Kidney capillary endothelial cell (primary cell): ENCODE measurements around the gene DOCK2.

ENCODE experiments used
- DNase-seq: peaks from one replicate; pipeline ENCODE4 v3.0.0-alpha.2; 2018; ENCODE audit warnings: low spot score

The DOCK2 gene

GRCh38 chr5:169905017-169905416 lies 267.9 kb downstream of the DOCK2 start:
- no peak for DNase-seq

DNA sequence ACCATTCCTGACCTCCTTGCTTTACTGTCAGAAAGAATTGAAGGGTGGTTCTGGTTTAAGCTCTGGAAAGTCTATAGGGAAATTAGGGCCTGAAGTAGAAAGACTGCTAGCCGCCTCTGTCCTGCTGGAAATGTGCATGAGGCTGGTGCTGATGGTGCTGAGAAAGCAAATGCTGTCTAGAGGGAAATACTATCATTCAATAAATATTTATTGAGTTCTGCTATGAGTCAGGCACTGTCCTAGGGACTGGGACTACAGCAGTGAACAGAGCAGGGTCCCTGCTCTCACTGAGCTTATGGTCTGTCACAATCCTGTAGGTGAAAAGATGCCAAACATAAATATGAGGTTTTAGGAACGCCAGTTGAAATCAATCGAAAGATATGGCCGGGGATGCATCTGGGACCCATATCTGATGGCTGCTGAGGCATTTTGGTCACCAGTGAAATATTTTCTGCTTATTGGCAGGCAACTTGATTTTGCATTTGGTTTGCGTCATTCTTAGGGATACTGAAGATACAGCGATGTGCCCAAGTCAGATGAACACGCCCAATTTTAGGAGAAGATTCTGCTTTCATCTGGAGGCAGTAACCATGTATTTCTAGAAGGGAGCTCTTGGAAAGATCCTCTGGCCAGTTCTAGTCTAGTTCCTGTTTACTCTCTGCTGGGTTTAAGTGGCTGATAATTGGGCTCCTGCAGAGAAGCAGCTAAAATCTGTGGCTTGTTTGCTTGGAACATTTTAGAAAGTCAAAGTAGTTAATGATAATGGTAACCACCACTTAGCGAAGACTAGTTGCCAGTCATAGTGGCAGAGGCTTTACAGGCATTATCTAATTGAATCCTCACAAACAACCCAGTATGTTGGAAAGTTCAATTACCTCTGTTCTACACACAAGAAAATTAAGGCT lies 269.9 kb downstream of the DOCK2 start:
- no peak for DNase-seq

GRCh38 chr5:169908864-169909263 lies 271.8 kb downstream of the DOCK2 start:
- no peak for DNase-seq

- no peak for DNase-seq
These were observed 272.9 kb downstream of the DOCK2 start for GRCh38 chr5:169909945-169910344.

DNA sequence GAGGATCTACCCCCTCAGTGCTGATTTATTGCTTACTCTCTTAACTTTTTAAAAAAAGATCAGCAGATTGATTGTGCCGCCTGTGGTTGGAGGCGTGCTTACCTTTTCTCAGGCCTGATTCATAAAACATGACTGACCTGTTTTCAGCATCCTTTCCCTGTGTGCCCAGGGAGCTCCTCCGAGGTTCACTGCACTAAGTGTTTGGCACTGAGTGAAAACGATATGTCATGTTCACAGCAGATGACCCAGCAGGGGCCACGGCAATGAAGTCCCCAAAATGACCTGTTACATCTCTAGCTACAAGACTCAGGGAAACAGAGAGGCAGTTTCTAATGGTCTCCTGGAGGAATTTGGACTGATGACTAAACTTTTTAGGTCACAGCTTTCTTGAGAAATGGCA lies 273.3 kb downstream of the DOCK2 start:
- no peak for DNase-seq

DNA sequence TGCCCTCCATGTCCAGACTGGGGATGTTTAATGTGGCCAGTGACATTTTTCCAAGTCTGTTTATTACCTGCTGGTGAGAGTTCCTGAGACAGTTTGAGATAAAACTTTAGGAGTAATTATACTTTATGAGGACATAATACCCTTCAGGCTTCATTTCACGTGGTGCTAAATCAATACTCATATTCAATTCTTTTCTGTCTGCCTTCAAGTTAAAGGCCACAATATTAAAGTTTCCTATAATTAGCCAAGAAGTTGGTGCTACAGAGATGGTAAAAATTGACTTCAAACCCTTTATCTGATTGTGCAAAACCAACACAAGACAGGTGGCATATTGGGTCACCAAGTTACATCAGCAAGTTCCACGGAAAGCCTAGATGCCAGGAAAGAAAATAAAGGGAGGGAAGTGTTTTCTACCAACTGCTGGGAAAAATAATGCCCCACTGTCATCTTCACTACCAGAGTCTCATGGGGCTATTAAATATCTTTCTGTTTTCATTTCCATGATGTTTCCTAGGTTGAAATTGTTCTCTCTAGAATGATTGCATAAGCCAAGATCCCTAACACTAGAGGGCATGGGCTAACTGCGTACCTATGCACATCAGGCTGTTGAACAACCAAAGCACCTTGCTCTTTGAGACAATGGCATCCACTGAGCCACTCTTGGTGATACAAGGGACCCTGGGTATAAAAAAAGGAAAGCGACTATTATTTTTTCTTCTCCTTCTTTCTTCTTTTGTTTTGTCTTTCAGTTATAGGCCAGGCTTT lies 274.6 kb downstream of the DOCK2 start:
- no peak for DNase-seq

- no peak for DNase-seq
These were observed 276.4 kb downstream of the DOCK2 start for GRCh38 chr5:169913479-169913878.

DNA sequence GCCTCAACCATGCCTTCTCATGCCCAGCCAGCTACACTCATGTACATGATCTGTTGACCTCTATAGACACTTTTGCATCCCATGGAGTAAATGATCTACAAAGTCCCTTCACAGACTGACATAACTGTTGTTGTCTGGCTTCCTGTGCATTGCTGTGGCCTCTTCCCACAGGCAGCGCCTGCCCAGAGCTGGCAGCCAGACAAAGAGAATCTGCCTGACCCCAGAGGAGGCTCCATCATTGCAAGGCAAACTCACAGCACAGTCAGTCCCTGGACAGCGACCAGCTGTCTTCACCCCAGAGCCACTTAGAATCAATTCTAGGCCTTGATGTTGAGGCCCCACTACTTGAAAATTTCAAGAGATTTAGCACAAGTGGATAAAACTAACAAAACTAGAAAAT lies 277.7 kb downstream of the DOCK2 start:
- no peak for DNase-seq

DNA sequence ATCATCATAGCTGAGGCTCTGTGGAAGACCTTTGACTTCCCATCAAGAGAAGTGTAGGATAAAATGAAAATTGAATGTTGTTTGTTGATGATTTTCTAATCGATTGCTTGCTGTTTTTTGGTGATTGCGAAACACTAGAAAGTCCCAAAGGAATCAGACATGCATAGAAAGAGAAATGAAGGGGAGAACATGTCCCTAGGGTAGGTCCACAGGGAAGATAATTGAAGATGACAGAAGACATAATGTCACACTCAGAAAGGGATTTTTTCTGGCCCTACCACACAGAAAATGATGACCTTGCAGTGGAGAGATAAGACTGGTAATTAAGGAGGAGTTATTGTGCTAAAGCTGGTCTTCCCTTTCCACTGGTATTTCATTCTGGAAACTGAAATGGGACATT lies 280.4 kb downstream of the DOCK2 start:
- DNase-seq, result no peak

DNA sequence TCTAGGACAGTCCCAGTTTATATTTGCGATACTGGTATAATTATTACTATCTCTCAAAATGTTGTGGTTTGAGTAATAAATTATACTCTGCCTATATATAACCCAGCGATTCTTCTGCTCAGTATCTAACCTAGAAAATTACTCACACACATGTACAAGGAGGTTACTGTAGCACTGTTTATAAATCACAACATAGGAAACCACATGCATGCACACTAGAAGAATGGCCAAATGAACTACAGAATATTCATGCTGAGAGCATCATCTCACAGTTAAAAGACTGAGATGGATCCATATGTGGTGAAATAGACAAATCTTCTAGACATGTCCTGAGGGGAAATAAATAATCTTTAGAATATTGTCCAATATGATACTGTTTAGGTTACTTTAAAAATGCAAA lies 281.2 kb downstream of the DOCK2 start:
- DNase-seq, result no peak

- DNase-seq, result no peak
These were observed 283.4 kb downstream of the DOCK2 start for GRCh38 chr5:169920474-169920873.

DNA sequence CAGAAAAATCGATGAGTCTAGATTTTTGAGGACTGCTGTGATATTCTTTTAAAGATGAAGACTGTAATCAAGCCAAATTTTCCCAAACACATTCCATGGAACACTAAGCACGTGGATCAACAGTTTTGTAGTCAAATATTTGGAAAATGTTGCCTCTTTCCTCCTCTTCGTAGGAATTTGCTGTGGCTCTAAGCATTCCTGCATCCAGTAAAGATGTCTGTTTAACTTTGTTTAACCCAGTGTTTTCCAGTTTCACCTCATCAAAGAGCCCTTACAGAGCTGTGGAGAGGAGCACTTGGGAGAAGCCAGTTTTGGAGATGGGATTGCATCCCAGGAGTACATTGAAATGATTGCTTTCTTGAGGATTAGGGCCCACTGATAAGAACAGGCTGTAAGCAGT lies 284.3 kb downstream of the DOCK2 start:
- no peak for DNase-seq

GRCh38 chr5:169921949-169922348 lies 284.9 kb downstream of the DOCK2 start:
- no peak for DNase-seq

- DNase-seq, result no peak
These were observed 285.4 kb downstream of the DOCK2 start for GRCh38 chr5:169922474-169922873.

GRCh38 chr5:169923988-169924387 lies 286.9 kb downstream of the DOCK2 start:
- DNase-seq, result no peak

- no peak for DNase-seq
These were observed 296.1 kb downstream of the DOCK2 start for GRCh38 chr5:169933127-169933526.

DNA sequence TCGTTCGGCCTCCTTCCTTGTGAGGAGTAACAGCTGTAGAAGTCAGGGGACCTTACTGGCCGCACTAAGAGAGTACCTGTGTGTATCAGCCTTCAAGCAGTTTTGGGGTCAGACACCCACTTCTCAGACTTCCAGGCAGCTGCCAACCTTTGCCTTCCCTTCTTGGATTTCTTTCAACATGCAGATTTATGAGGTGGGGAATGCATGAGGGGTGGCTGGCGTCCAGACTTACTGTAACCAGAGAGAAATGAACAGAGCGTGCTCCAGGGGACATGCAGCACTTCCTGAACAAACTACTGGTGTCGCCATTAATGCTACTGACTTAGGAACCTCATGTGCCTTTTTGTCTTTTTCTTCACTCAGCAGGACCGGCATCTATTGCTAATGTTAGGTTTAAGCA lies 296.5 kb downstream of the DOCK2 start:
- DNase-seq, result no peak

- no peak for DNase-seq
These were observed 297.9 kb downstream of the DOCK2 start for GRCh38 chr5:169934990-169935389.

GRCh38 chr5:169935762-169936161 lies 298.7 kb downstream of the DOCK2 start:
- no peak for DNase-seq

- no peak for DNase-seq
These were observed 301.4 kb downstream of the DOCK2 start for GRCh38 chr5:169938439-169938838.

GRCh38 chr5:169939731-169940130 lies 302.7 kb downstream of the DOCK2 start:
- DNase-seq, result no peak

DNA sequence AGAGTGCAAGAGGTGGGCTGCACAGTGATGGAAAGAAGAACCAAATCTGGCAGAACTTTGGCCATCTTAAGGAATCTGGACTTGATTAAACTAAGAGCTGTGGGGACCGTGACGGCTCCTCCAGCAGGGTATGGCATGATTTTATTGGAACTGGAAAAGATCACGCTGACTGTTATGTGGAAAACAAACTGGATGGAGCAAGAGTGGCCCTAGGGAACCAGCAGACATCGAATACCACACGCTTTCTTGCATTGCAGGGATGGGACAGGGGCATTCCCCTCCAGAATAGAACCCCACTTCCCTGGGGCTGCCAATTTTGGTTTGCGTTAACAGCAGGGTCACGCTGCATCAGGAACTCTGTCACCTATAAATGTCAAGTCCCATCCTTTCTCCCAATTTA lies 304.5 kb downstream of the DOCK2 start:
- DNase-seq, result no peak

GRCh38 chr5:169942181-169942580 lies 305.1 kb downstream of the DOCK2 start:
- no peak for DNase-seq
